ENCODE data around the gene DNM1L. TPM values are rescaled to one million over a fixed set of nuclear protein-coding genes. Genes with fewer than 3 reads are reported as not detected.

The DNM1L gene
- total and polyA plus RNA-seq, 2 donors from 2014 or later: 30.5 to 66.2 TPM

GRCh38 chr12:32734952-32735351, 55.9 kb downstream of the DNM1L start:
- Histone ChIP-seq H3K36me3 (ENCODE audit: control insufficient read depth in 2 of 3, insufficient read depth in 3 of 3, low read length in 3 of 3) (peaks cover 2 to 14% (median 2%) of the 10 kb centered on the region in 3 donors), H3K9me3 (ENCODE audit: control insufficient read depth in 2 of 3, insufficient read depth in 1 of 3, low read length in 3 of 3) (no peaks in the 10 kb centered on the region), H3K4me3 (ENCODE audit: low read length in 3 of 3) (no peak overlapping the region), H3K9ac (ENCODE audit: low read length in 3 of 3) (no peak overlapping the region), H3K27me3 (ENCODE audit: control insufficient read depth, insufficient read depth, low read length) (no peaks in the 10 kb centered on the region), H3K27ac (ENCODE audit: low read depth in 2 of 2, low read length in 2 of 2) (no peak overlapping the region), H3K4me1 (ENCODE audit: control insufficient read depth in 2 of 3, insufficient read depth in 2 of 3, low read depth in 1 of 3, low read length in 3 of 3) (no peaks in the 10 kb centered on the region)
- FAIRE-seq (no peak), DNase-seq (no peak)
- TF ChIP-seq CTCF (IDR thresholded peaks at IDR 0.05; ENCODE audit: borderline replicate concordance, extremely low read depth, insufficient read depth): no peak
- intact Hi-C loops (cut with DNase I): no loop called here

GRCh38 chr12:32736445-32736844, 57.3 kb downstream of the DNM1L start:
- Histone ChIP-seq H3K9ac (ENCODE audit: low read length in 3 of 3) (no peak overlapping the region), H3K9me3 (ENCODE audit: control insufficient read depth in 2 of 3, insufficient read depth in 1 of 3, low read length in 3 of 3) (no peaks in the 10 kb centered on the region), H3K4me3 (ENCODE audit: low read length in 3 of 3) (no peak overlapping the region), H3K27me3 (ENCODE audit: control insufficient read depth, insufficient read depth, low read length) (no peaks in the 10 kb centered on the region), H3K4me1 (ENCODE audit: control insufficient read depth in 2 of 3, insufficient read depth in 2 of 3, low read depth in 1 of 3, low read length in 3 of 3) (no peaks in the 10 kb centered on the region), H3K36me3 (ENCODE audit: control insufficient read depth in 2 of 3, insufficient read depth in 3 of 3, low read length in 3 of 3) (peaks cover under 1 to 19% (median 2%) of the 10 kb centered on the region in 3 donors), H3K27ac (ENCODE audit: low read depth in 2 of 2, low read length in 2 of 2) (no peak overlapping the region)
- FAIRE-seq (no peak), DNase-seq (no peak)
- intact Hi-C loops (cut with DNase I): no loop called here
- TF ChIP-seq CTCF (IDR thresholded peaks at IDR 0.05; ENCODE audit: borderline replicate concordance, extremely low read depth, insufficient read depth): no peak

GRCh38 chr12:32737715-32738114, 58.6 kb downstream of the DNM1L start:
- Histone ChIP-seq H3K9ac (ENCODE audit: low read length in 3 of 3) (no peak overlapping the region), H3K27me3 (ENCODE audit: control insufficient read depth, insufficient read depth, low read length) (no peaks in the 10 kb centered on the region), H3K9me3 (ENCODE audit: control insufficient read depth in 2 of 3, insufficient read depth in 1 of 3, low read length in 3 of 3) (no peaks in the 10 kb centered on the region), H3K4me1 (ENCODE audit: control insufficient read depth in 2 of 3, insufficient read depth in 2 of 3, low read depth in 1 of 3, low read length in 3 of 3) (no peaks in the 10 kb centered on the region), H3K27ac (ENCODE audit: low read depth in 2 of 2, low read length in 2 of 2) (no peak overlapping the region), H3K4me3 (ENCODE audit: low read length in 3 of 3) (no peak overlapping the region), H3K36me3 (ENCODE audit: control insufficient read depth in 2 of 3, insufficient read depth in 3 of 3, low read length in 3 of 3) (peaks cover 4 to 15% (median 5%) of the 10 kb centered on the region in 3 donors)
- DNase-seq: no peak
- intact Hi-C loops (cut with DNase I): no loop called here
- TF ChIP-seq CTCF (IDR thresholded peaks at IDR 0.05; ENCODE audit: borderline replicate concordance, extremely low read depth, insufficient read depth): no peak
- FAIRE-seq: no peak

- Histone ChIP-seq H3K4me1 (ENCODE audit: control insufficient read depth in 2 of 3, insufficient read depth in 2 of 3, low read depth in 1 of 3, low read length in 3 of 3) (no peaks in the 10 kb centered on the region), H3K9ac (ENCODE audit: low read length in 3 of 3) (no peak overlapping the region), H3K4me3 (ENCODE audit: low read length in 3 of 3) (no peak overlapping the region), H3K36me3 (ENCODE audit: control insufficient read depth in 2 of 3, insufficient read depth in 3 of 3, low read length in 3 of 3) (peaks cover 9 to 25% (median 11%) of the 10 kb centered on the region in 3 donors), H3K9me3 (ENCODE audit: control insufficient read depth in 2 of 3, insufficient read depth in 1 of 3, low read length in 3 of 3) (no peaks in the 10 kb centered on the region), H3K27ac (ENCODE audit: low read depth in 2 of 2, low read length in 2 of 2) (no peak overlapping the region), H3K27me3 (ENCODE audit: control insufficient read depth, insufficient read depth, low read length) (no peaks in the 10 kb centered on the region)
- no peak for DNase-seq
- no peak for FAIRE-seq
- intact Hi-C loops (cut with DNase I): no loop called here
- TF ChIP-seq CTCF (IDR thresholded peaks at IDR 0.05; ENCODE audit: borderline replicate concordance, extremely low read depth, insufficient read depth): no peak
Observed at GRCh38 chr12:32739279-32739678, 60.2 kb downstream of the DNM1L start.
